Mammary epithelial cell (primary cell): Measurements from ENCODE around the gene OTOF.

Source experiments
- CTCF ChIP-seq, 2 donors: IDR thresholded peaks in 1 of 2; conservative IDR thresholded peaks in 1 of 2; 2 replicates each; pipeline ENCODE4 v1.5.1; 2011 to 2012; ENCODE audit warnings: inconsistent platforms in 2 of 2, low read length in 2 of 2, mild to moderate bottlenecking in 2 of 2, control low read depth in 1 of 2, low read depth in 1 of 2; ENCODE audit not compliant: insufficient read depth in 1 of 2; ENCODE audit errors: extremely low read depth in 1 of 2
- EZH2 ChIP-seq: IDR thresholded peaks from 2 replicates; pipeline ENCODE4 v1.6.1; 2012; ENCODE audit warnings: low read length, inconsistent platforms, borderline replicate concordance

- TF ChIP-seq CTCF (conservative IDR thresholded peaks at IDR 0.05 in 1 of 2, IDR thresholded peaks at IDR 0.05 in 1 of 2; ENCODE audit: extremely low read depth in 1 of 2, insufficient read depth in 1 of 2, low read depth in 1 of 2, low read length in 2 of 2) (no peak), EZH2 (no peak)
Observed at GRCh38 chr2:26494199-26494598, 16.3 kb upstream of the OTOF start.
